Measurements from ENCODE around the gene IL34.
A peak's percentile ranks its signal among the peaks of the same experiment; 100 is the strongest.

Gene IL34

GRCh38 chr16:70602831-70603230, 43.5 kb upstream of the IL34 start:
- no peak for TF ChIP-seq CTCF (IDR thresholded peaks at IDR 0.05; ENCODE audit: unreplicated experiment in 3 of 3)
- Mint-ChIP-seq H3K27me3 (ENCODE audit: low read depth) (peaks cover 4% of the 10 kb centered on the region), H3K27ac (no peak overlapping the region), H3K4me1 (peaks cover 6% of the 10 kb centered on the region), H3K4me3 (no peak overlapping the region), H3K9me3 (no peaks in the 10 kb centered on the region), H3K36me3 (ENCODE audit: low read depth) (no peaks in the 10 kb centered on the region)

GRCh38 chr16:70604407-70605282, 41.7 kb upstream of the IL34 start:
- H3K9me3 Mint-ChIP-seq = no peaks in the 10 kb centered on the region
- TF ChIP-seq CTCF (IDR thresholded peaks at IDR 0.05; ENCODE audit: unreplicated experiment in 3 of 3) = no peak
- peaks cover 4% of the 10 kb centered on the region for H3K27me3 Mint-ChIP-seq (ENCODE audit: low read depth)
- no peaks in the 10 kb centered on the region for H3K36me3 Mint-ChIP-seq (ENCODE audit: low read depth)
- no peak overlapping the region for H3K4me3 Mint-ChIP-seq
- H3K27ac Mint-ChIP-seq = no peak overlapping the region
- H3K4me1 Mint-ChIP-seq = no peaks in the 10 kb centered on the region

GRCh38 chr16:70605283-70605657, 41.1 kb upstream of the IL34 start:
- Mint-ChIP-seq H3K36me3 (ENCODE audit: low read depth) (no peaks in the 10 kb centered on the region), H3K27ac (no peak overlapping the region), H3K4me3 (no peak overlapping the region), H3K27me3 (ENCODE audit: low read depth) (peaks cover 2% of the 10 kb centered on the region), H3K4me1 (peaks cover 1% of the 10 kb centered on the region), H3K9me3 (no peaks in the 10 kb centered on the region)
- no peak for TF ChIP-seq CTCF (IDR thresholded peaks at IDR 0.05; ENCODE audit: unreplicated experiment in 3 of 3)

GRCh38 chr16:70608521-70608920, 37.8 kb upstream of the IL34 start:
- Mint-ChIP-seq H3K4me3 (no peak overlapping the region), H3K36me3 (ENCODE audit: low read depth) (no peaks in the 10 kb centered on the region), H3K27ac (no peak overlapping the region), H3K9me3 (no peaks in the 10 kb centered on the region), H3K4me1 (peaks cover 5% of the 10 kb centered on the region), H3K27me3 (ENCODE audit: low read depth) (peaks cover 6% of the 10 kb centered on the region)
- no peak for TF ChIP-seq CTCF (IDR thresholded peaks at IDR 0.05; ENCODE audit: unreplicated experiment in 3 of 3)

GRCh38 chr16:70610273-70611223, 35.8 kb upstream of the IL34 start:
- Mint-ChIP-seq H3K9me3 (no peaks in the 10 kb centered on the region), H3K4me3 (no peak overlapping the region), H3K4me1 (peaks cover 5% of the 10 kb centered on the region), H3K27ac (peak overlapping the region in 1 of 3 experiments; percentile 8), H3K36me3 (ENCODE audit: low read depth) (no peaks in the 10 kb centered on the region), H3K27me3 (ENCODE audit: low read depth) (peaks cover 6% of the 10 kb centered on the region)
- no peak for TF ChIP-seq CTCF (IDR thresholded peaks at IDR 0.05; ENCODE audit: unreplicated experiment in 3 of 3)
